A549 (cell line): ENCODE results near the gene GDPD3. TPM values are rescaled to one million over a fixed set of nuclear protein-coding genes. Genes with fewer than 3 reads are reported as not detected.

ENCODE experiments used
- ATAC-seq, 2 experiments: fragments of 200-7000 bp in 1 of 2; fragments of >200 bp in 1 of 2; cut with Nextera tagmentation in 1 of 2; cut with Tn5 transposase in 1 of 2; 3 replicates each; pipeline versions ENCODE4 v1.8.0 to v1.9.1; 2018 to 2020; ENCODE audit warnings: mild to moderate bottlenecking in 1 of 2, moderate library complexity in 1 of 2
- CTCF ChIA-PET: fragments of 300-600 bp; sonication (Branson Sonifier 250); formaldehyde crosslinking; extraction: SDS; loops from one replicate; lab custom pipeline; 2021; ENCODE audit warnings: antibody characterized with exemption, inconsistent platforms; lab: Yijun Ruan, JAX
- POLR2A ChIA-PET: fragments of 350-600 bp; formaldehyde crosslinking; extraction: SDS; loops from one replicate; lab custom pipeline; 2021; ENCODE audit warnings: antibody characterized with exemption, inconsistent platforms; lab: Yijun Ruan, JAX
- DNase-seq, 2 experiments: peaks; one replicate each; pipeline versions ENCODE4 v3.0.0 to v3.0.0-alpha.2; 2011 to 2016; ENCODE audit warnings: low read depth in 1 of 2, low spot score in 1 of 2
- FAIRE-seq: peaks from 2 replicates; lab custom pipeline; 2011; peaks lifted over from hg19 to GRCh38; lab: Jason Lieb, UNC
- H3K27ac ChIP-seq, 2 experiments: fragments of >200 bp; sonication (Bioruptor Twin); formaldehyde crosslinking; 3 replicates each; pipeline ENCODE4 v1.5.1; 2016 to 2017
- H3K4me1 ChIP-seq: fragments of >200 bp; sonication (Bioruptor Twin); formaldehyde crosslinking; 3 replicates; pipeline ENCODE4 v1.6.1; 2016
- H3K4me2 ChIP-seq: fragments of >200 bp; sonication (Bioruptor Twin); formaldehyde crosslinking; 3 replicates; pipeline ENCODE4 v1.6.1; 2016
- H3K4me3 ChIP-seq: fragments of >200 bp; sonication (Bioruptor Twin); formaldehyde crosslinking; 3 replicates; pipeline ENCODE4 v1.5.1; 2016
- H3K9me3 ChIP-seq: fragments of >200 bp; sonication (Bioruptor Twin); formaldehyde crosslinking; 3 replicates; pipeline ENCODE4 v1.6.1; 2016
- BHLHE40 ChIP-seq: IDR thresholded peaks from 2 replicates; pipeline ENCODE4 v1.6.1; 2012; ENCODE audit warnings: low read depth, low read length, inconsistent platforms
- CEBPB ChIP-seq, 2 experiments: fragments of >200 bp in 1 of 2; sonication (Bioruptor Twin) in 1 of 2; formaldehyde crosslinking in 1 of 2; IDR thresholded peaks; 2 replicates each; pipeline ENCODE4 v1.6.1; 2012 to 2016
- CHD2 ChIP-seq: fragments of 150-350 bp; IDR thresholded peaks from 2 replicates; pipeline ENCODE4 v1.6.1; 2014; ENCODE audit warnings: low read length; ENCODE audit not compliant: partially characterized antibody
- E2F6 ChIP-seq: IDR thresholded peaks from 2 replicates; pipeline ENCODE4 v1.6.1; 2012; ENCODE audit warnings: low read depth, borderline replicate concordance
- EHMT2 ChIP-seq: fragments of 200-600 bp; sonication (generic); IDR thresholded peaks from 2 replicates; pipeline ENCODE4 v1.6.1; 2016; ENCODE audit warnings: antibody characterized with exemption, low read depth, mild to moderate bottlenecking, moderate library complexity
- EP300 ChIP-seq, 2 experiments: fragments of >200 bp; sonication (Bioruptor Twin); formaldehyde crosslinking; IDR thresholded peaks; 2 replicates in 1 of 2; 3 replicates in 1 of 2; pipeline ENCODE4 v1.6.1; 2016 to 2017
- FOSB ChIP-seq: fragments of 250-450 bp; sonication (Bioruptor Pico); IDR thresholded peaks from 2 replicates; pipeline ENCODE4 v1.5.0; 2020; ENCODE audit warnings: mild to moderate bottlenecking, moderate library complexity
- HDAC2 ChIP-seq: fragments of 200-600 bp; sonication (generic); IDR thresholded peaks from 2 replicates; pipeline ENCODE4 v1.6.1; 2016
- HOXA7 ChIP-seq: fragments of 250-450 bp; sonication (Bioruptor Pico); IDR thresholded peaks from 2 replicates; pipeline ENCODE4 v1.5.0; 2020; ENCODE audit warnings: mild to moderate bottlenecking, moderate library complexity
- HOXB13 ChIP-seq: fragments of 250-450 bp; sonication (Bioruptor Pico); IDR thresholded peaks from 2 replicates; pipeline ENCODE4 v1.5.0; 2020; ENCODE audit warnings: low read depth, mild to moderate bottlenecking, moderate library complexity
- KDM1A ChIP-seq: fragments of 200-600 bp; sonication (generic); IDR thresholded peaks from 2 replicates; pipeline ENCODE4 v1.6.1; 2016; ENCODE audit warnings: low read depth, mild to moderate bottlenecking
- MYC ChIP-seq: IDR thresholded peaks from 2 replicates; pipeline ENCODE4 v1.6.1; 2012; ENCODE audit warnings: mild to moderate bottlenecking, inconsistent platforms, low read length, improper control_type of control experiment, borderline replicate concordance
- NR3C1 ChIP-seq: fragments of >200 bp; sonication (Bioruptor Twin); formaldehyde crosslinking; IDR thresholded peaks from 3 replicates; pipeline ENCODE4 v1.6.1; 2017
- POLR2A ChIP-seq: IDR thresholded peaks from 2 replicates; pipeline ENCODE4 v1.6.1; 2012; ENCODE audit warnings: mild to moderate bottlenecking, low read length
- RARB ChIP-seq: fragments of 250-450 bp; sonication (Bioruptor Pico); IDR thresholded peaks from 2 replicates; pipeline ENCODE4 v1.8.0; 2021; ENCODE audit warnings: mild to moderate bottlenecking, moderate library complexity
- RFX5 ChIP-seq: fragments of 450-650 bp; IDR thresholded peaks from 2 replicates; pipeline ENCODE4 v1.7.1; 2014; ENCODE audit warnings: antibody characterized with exemption, mild to moderate bottlenecking, moderate library complexity
- RNF2 ChIP-seq: fragments of 200-600 bp; sonication (generic); IDR thresholded peaks from 2 replicates; pipeline ENCODE4 v1.6.1; 2016; ENCODE audit warnings: low read depth, mild to moderate bottlenecking, antibody characterized with exemption, moderate library complexity, borderline replicate concordance
- WGBS: methylation state at CpG from one replicate; pipeline ENCODE4 v1.1.6; 2017; ENCODE audit errors: missing lambda C conversion rate; 5-methylcytosine and 5-hydroxymethylcytosine counted together
- polyA plus RNA-seq, 4 experiments: library from polyadenylated mRNA; depleted of rRNA in 3 of 4; stranded (reverse); fragments of >200 nt; fragmentation: RNase III in 1 of 4; extraction: RNeasy Plus Mini Kit Qiagen cat#74134 plus additional on column Dnase treatment in 1 of 4; gene quantifications; 2 replicates in 3 of 4; 3 replicates in 1 of 4; pipeline ENCODE4 v1.2.3, GENCODE V29; 2011 to 2017

GDPD3 gene
- polyA plus RNA-seq, 2 of the 4 experiments (the other 2 are of a cell fraction): 0.58 to 1.8 TPM

- Histone ChIP-seq H3K4me1 (peaks cover 27% of the 10 kb centered on the region), H3K9me3 (no peaks in the 10 kb centered on the region), H3K27ac (peak overlapping the region; percentile 26 to 94; a peak in 4 of 6 replicates), H3K4me2 (peak overlapping the region; percentile 80), H3K4me3 (no peak overlapping the region)
- no peak for TF ChIP-seq BHLHE40
- TF ChIP-seq RNF2: no peak
- no peak for TF ChIP-seq HOXA7
- TF ChIP-seq KDM1A: no peak
- TF ChIP-seq CHD2: no peak
- no peak for TF ChIP-seq CEBPB (IDR thresholded peaks at IDR 0.05)
- no peak for TF ChIP-seq FOSB
- no peak for TF ChIP-seq HOXB13 (CRISPR knock-in tag)
- FAIRE-seq: no peak
- WGBS: 91% methylated on average over 3 of the region's 4 CpGs
- no peak for DNase-seq
- ChIA-PET POLR2A (interaction anchor here (0.6 to 1.8 kb wide), 2 partner anchors 60 to 764 kb away, joined by 3 to 8 read pairs; partner anchors contain the start of gene ALDOA), CTCF (interaction anchor here (1.0 to 3.6 kb wide), 5 partner anchors 10 to 36 kb away, joined by 3 to 26 read pairs (median 4); partner anchors contain the start of genes GDPD3 and TBX6)
- no peak for ATAC-seq
Observed at GRCh38 chr16:30124985-30125379, 11.6 kb upstream of the GDPD3 start.

GRCh38 chr16:30122604-30123160 lies 9.3 kb upstream of the GDPD3 start:
- no peaks in the 10 kb centered on the region for H3K9me3 ChIP-seq
- H3K4me2 ChIP-seq: peak overlapping the region; percentile 80
- H3K4me1 ChIP-seq: peaks cover 27% of the 10 kb centered on the region
- H3K4me3 ChIP-seq: peak overlapping the region; percentile 73
- DNase-seq: no peak
- POLR2A ChIA-PET: no interaction called here
- TF ChIP-seq NR3C1: no peak
- peak in 1 of 2 experiments; percentile 17; a peak in 3 of 6 replicates for ATAC-seq
- no peak for FAIRE-seq
- CTCF ChIA-PET: interaction anchor here (2.4 kb wide), 1 partner anchor 12 kb away, joined by 16 read pairs; no protein-coding TSS in a partner anchor
- WGBS: 39% methylated on average over 10 of the region's 42 CpGs
- H3K27ac ChIP-seq: peak overlapping the region; percentile 92 to 94

GRCh38 chr16:30121741-30122571 lies 8.6 kb upstream of the GDPD3 start:
- FAIRE-seq: no peak
- WGBS: 84% methylated on average over 31 of the region's 31 CpGs
- TF ChIP-seq HDAC2 (no peak), RARB (no peak), MYC (no peak), EP300 (IDR thresholded peaks at IDR 0.05) (no peak)
- Histone ChIP-seq H3K9me3 (no peaks in the 10 kb centered on the region), H3K27ac (peak overlapping the region; percentile 92 to 94), H3K4me3 (peak overlapping the region; percentile 73), H3K4me1 (peaks cover 27% of the 10 kb centered on the region), H3K4me2 (peak overlapping the region; percentile 80)
- ChIA-PET CTCF (interaction anchor here (2.4 to 13.1 kb wide), 2 partner anchors 11 to 29 kb away, joined by 16 to 153 read pairs; partner anchors contain the start of genes TBX6 and YPEL3), POLR2A (no interaction called here)
- DNase-seq: no peak
- no peak; a peak in 1 of 6 replicates for ATAC-seq

- Histone ChIP-seq H3K9me3 (no peaks in the 10 kb centered on the region), H3K4me2 (no peak overlapping the region), H3K4me1 (peaks cover 27% of the 10 kb centered on the region), H3K4me3 (no peak overlapping the region), H3K27ac (no peak overlapping the region)
- FAIRE-seq (no peak), DNase-seq (no peak), ATAC-seq (no peak)
- WGBS: 79% methylated on average over 3 of the region's 3 CpGs
- ChIA-PET CTCF (interaction anchor here (0.8 to 13.1 kb wide), 4 partner anchors 10 to 77 kb away, joined by 3 to 153 read pairs (median 10); partner anchors contain the start of genes TBX6 and YPEL3), POLR2A (no interaction called here)
- no peak for TF ChIP-seq POLR2A
- TF ChIP-seq EHMT2: no peak
- TF ChIP-seq RFX5: 0 out of 2 replicates have a peak, but pooled peaks have one; percentile 56
- no peak for TF ChIP-seq E2F6
Observed at GRCh38 chr16:30120340-30121105, 7.2 kb upstream of the GDPD3 start.
